Mammary epithelial cell (primary cell): Measurements from ENCODE around the gene ERCC6L2.

Source experiments
- EZH2 ChIP-seq: IDR thresholded peaks from 2 replicates; pipeline ENCODE4 v1.6.1; 2012; ENCODE audit warnings: low read length, inconsistent platforms, borderline replicate concordance
- TF ChIP-seq, protein P1 (sequence below), 2 donors: IDR thresholded peaks in 1 of 2; conservative IDR thresholded peaks in 1 of 2; 2 replicates each; pipeline ENCODE4 v1.5.1; 2011 to 2012; ENCODE audit warnings: inconsistent platforms in 2 of 2, low read length in 2 of 2, mild to moderate bottlenecking in 2 of 2, control low read depth in 1 of 2, low read depth in 1 of 2; ENCODE audit not compliant: insufficient read depth in 1 of 2; ENCODE audit errors: extremely low read depth in 1 of 2

DNA sequence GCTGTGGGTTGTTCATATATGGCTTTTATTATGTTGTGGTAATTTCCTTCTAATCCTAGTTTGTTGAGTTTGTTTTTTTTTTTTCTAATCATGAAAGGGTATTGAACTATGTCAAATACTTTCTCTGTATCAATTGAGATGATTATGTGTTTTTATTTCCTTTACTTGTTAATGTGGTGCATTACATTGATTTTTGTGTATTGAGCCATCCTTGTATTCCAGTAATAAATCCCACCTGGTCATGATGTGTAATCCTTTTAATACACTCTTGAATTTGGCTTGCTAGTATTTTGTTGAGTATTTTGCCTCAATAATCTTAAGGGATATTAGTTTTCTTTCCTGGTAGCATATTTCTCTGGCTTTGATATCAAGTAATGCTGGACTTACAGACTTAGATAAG lies 13.1 kb upstream of the ERCC6L2 start:
- TF ChIP-seq, protein P1, sequence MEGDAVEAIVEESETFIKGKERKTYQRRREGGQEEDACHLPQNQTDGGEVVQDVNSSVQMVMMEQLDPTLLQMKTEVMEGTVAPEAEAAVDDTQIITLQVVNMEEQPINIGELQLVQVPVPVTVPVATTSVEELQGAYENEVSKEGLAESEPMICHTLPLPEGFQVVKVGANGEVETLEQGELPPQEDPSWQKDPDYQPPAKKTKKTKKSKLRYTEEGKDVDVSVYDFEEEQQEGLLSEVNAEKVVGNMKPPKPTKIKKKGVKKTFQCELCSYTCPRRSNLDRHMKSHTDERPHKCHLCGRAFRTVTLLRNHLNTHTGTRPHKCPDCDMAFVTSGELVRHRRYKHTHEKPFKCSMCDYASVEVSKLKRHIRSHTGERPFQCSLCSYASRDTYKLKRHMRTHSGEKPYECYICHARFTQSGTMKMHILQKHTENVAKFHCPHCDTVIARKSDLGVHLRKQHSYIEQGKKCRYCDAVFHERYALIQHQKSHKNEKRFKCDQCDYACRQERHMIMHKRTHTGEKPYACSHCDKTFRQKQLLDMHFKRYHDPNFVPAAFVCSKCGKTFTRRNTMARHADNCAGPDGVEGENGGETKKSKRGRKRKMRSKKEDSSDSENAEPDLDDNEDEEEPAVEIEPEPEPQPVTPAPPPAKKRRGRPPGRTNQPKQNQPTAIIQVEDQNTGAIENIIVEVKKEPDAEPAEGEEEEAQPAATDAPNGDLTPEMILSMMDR (conservative IDR thresholded peaks at IDR 0.05 in 1 of 2, IDR thresholded peaks at IDR 0.05 in 1 of 2; ENCODE audit: extremely low read depth in 1 of 2, insufficient read depth in 1 of 2, low read depth in 1 of 2, low read length in 2 of 2), result no peak
- no peak for TF ChIP-seq EZH2
